KMS-11 (cell line): Measurements from ENCODE around the gene FAM237B.

ENCODE experiments used
- H2AFZ ChIP-seq: fragments of 200-600 bp; sonication (generic); 2 replicates; pipeline ENCODE4 v1.6.1; 2016; ENCODE audit warnings: antibody characterized with exemption, mixed run types, low read depth
- H3K27ac ChIP-seq: fragments of 200-600 bp; sonication (generic); 2 replicates; pipeline ENCODE4 v1.6.1; 2016; ENCODE audit warnings: mild to moderate bottlenecking, mixed run types
- H3K27me3 ChIP-seq: fragments of 200-600 bp; sonication (generic); 2 replicates; pipeline ENCODE4 v1.6.1; 2017; ENCODE audit warnings: mild to moderate bottlenecking, low read depth, mixed run types, moderate library complexity; ENCODE audit not compliant: insufficient read depth
- H3K36me3 ChIP-seq: fragments of 200-600 bp; sonication (generic); 2 replicates; pipeline ENCODE4 v1.6.1; 2017; ENCODE audit warnings: mild to moderate bottlenecking, mixed run types; ENCODE audit not compliant: insufficient read depth
- H3K4me1 ChIP-seq: fragments of 200-600 bp; sonication (generic); 2 replicates; pipeline ENCODE4 v1.6.1; 2016; ENCODE audit warnings: mild to moderate bottlenecking, low read depth, mixed run types; ENCODE audit not compliant: poor library complexity, severe bottlenecking
- H3K4me2 ChIP-seq: fragments of 200-600 bp; sonication (generic); 2 replicates; pipeline ENCODE4 v1.7.0; 2016; ENCODE audit warnings: mild to moderate bottlenecking, mixed run types
- H3K4me3 ChIP-seq: fragments of 200-600 bp; sonication (generic); IDR thresholded peaks from 2 replicates; pipeline ENCODE4 v1.6.1; 2017; ENCODE audit warnings: low read depth, low read length, mixed read lengths; ENCODE audit not compliant: insufficient read depth
- H3K79me2 ChIP-seq: fragments of 200-600 bp; sonication (generic); 2 replicates; pipeline ENCODE4 v1.6.1; 2016; ENCODE audit warnings: low read depth, mixed run types; ENCODE audit not compliant: insufficient read depth
- H3K9ac ChIP-seq: fragments of 200-600 bp; sonication (generic); 2 replicates; pipeline ENCODE4 v1.6.1; 2016; ENCODE audit warnings: mild to moderate bottlenecking, mixed run types
- H4K20me1 ChIP-seq: fragments of 200-600 bp; sonication (generic); 2 replicates; pipeline ENCODE4 v1.6.1; 2016; ENCODE audit warnings: mild to moderate bottlenecking, mixed run types; ENCODE audit not compliant: insufficient read depth
- TF ChIP-seq, protein P1 (sequence below): fragments of 200-600 bp; sonication (generic); conservative IDR thresholded peaks from 2 replicates; pipeline ENCODE4 v1.6.1; 2017; ENCODE audit warnings: low read depth, mild to moderate bottlenecking, antibody characterized with exemption, low read length, moderate library complexity, mixed read lengths

FAM237B gene

DNA sequence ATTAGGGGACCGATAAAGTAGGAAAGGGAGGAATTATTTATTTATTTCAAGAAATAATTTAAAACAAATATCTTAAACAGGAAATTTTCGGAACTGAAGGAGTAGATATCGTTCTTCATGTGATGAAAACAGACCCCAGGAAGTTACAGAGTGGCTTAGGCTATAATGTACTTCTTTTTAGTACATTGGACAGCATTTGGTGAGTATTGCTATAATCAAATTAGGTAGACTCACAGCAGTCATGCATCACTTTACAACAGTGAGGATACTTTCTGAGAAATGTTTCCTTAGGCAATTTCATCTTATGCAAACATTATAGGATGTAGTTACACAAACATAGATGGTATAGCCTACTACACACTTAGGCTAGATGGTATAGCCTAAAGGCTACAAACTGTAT is 33.0 kb downstream of the FAM237B start:
- no peak overlapping the region for H3K27ac ChIP-seq
- H3K27me3 ChIP-seq, result no peaks in the 10 kb centered on the region
- H3K4me1 ChIP-seq, result no peaks in the 10 kb centered on the region
- H3K79me2 ChIP-seq, result no peaks in the 10 kb centered on the region
- no peak overlapping the region for H3K9ac ChIP-seq
- no peaks in the 10 kb centered on the region for H4K20me1 ChIP-seq
- H3K4me2 ChIP-seq, result no peak overlapping the region
- TF ChIP-seq, protein P1, sequence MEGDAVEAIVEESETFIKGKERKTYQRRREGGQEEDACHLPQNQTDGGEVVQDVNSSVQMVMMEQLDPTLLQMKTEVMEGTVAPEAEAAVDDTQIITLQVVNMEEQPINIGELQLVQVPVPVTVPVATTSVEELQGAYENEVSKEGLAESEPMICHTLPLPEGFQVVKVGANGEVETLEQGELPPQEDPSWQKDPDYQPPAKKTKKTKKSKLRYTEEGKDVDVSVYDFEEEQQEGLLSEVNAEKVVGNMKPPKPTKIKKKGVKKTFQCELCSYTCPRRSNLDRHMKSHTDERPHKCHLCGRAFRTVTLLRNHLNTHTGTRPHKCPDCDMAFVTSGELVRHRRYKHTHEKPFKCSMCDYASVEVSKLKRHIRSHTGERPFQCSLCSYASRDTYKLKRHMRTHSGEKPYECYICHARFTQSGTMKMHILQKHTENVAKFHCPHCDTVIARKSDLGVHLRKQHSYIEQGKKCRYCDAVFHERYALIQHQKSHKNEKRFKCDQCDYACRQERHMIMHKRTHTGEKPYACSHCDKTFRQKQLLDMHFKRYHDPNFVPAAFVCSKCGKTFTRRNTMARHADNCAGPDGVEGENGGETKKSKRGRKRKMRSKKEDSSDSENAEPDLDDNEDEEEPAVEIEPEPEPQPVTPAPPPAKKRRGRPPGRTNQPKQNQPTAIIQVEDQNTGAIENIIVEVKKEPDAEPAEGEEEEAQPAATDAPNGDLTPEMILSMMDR, result no peak
- H2AFZ ChIP-seq, result no peak overlapping the region
- H3K36me3 ChIP-seq, result no peaks in the 10 kb centered on the region
- H3K4me3 ChIP-seq, result no peak overlapping the region

DNA sequence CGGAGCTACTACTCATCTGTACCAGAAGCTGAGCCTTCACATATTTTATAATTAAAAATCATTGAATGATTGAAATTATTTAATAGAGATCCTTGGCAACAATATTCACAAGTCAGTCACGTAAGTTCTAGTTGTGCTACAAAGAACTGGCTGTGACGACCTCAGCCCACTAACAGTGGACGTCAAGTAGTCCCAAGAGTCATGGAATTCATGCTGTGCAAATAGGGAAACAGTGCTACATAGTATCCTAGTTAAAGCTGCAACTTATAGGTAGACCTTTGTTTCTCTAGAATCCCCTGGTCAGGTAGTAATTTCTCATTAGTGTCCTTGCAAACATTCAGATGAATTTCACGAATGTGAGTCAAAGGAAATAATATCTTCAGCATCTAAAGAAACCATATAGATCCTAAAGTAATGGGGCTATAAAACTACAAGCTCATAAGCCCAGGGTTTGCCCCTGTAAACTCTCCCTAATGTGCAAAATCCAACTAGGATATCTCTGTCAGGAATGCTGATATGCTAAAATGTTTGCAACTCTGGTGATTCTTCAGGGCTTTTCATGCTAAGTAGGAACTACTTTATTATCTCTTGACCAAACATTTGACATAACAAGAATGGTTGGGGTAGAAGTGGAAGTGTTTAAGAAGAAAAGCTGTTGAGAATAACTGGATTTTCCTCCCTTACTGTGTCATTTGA is 44.9 kb downstream of the FAM237B start:
- H3K27ac ChIP-seq, result no peak overlapping the region
- H4K20me1 ChIP-seq, result no peaks in the 10 kb centered on the region
- H3K4me1 ChIP-seq, result no peaks in the 10 kb centered on the region
- no peak overlapping the region for H3K9ac ChIP-seq
- no peaks in the 10 kb centered on the region for H3K27me3 ChIP-seq
- no peaks in the 10 kb centered on the region for H3K36me3 ChIP-seq
- H2AFZ ChIP-seq, result no peak overlapping the region
- TF ChIP-seq, protein P1, result no peak
- H3K79me2 ChIP-seq, result no peaks in the 10 kb centered on the region
- no peak overlapping the region for H3K4me2 ChIP-seq
- H3K4me3 ChIP-seq, result no peak overlapping the region

DNA sequence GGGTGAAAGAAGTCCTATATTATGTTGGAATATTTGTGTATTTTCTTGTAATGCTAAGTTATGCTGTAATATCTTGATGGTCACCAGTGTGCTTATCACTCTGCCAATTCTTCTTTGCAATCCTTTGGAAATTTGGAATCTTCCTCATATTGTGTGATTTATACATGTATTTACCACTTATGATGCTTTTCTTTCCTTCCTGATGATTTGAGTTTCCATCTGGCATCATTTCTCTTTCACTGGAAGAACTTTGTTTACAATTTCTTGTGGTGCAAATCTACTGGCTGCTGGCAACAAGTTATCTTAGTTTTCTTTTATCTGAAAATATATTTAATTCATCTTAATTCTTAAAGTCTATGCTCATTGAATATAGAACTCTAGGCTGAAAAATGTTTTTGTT is 46.9 kb downstream of the FAM237B start:
- no peak overlapping the region for H2AFZ ChIP-seq
- H3K4me1 ChIP-seq, result no peaks in the 10 kb centered on the region
- H3K36me3 ChIP-seq, result no peaks in the 10 kb centered on the region
- no peak overlapping the region for H3K4me3 ChIP-seq
- H3K27ac ChIP-seq, result no peak overlapping the region
- no peaks in the 10 kb centered on the region for H4K20me1 ChIP-seq
- TF ChIP-seq, protein P1, result no peak
- H3K27me3 ChIP-seq, result no peaks in the 10 kb centered on the region
- H3K4me2 ChIP-seq, result no peak overlapping the region
- no peaks in the 10 kb centered on the region for H3K79me2 ChIP-seq
- no peak overlapping the region for H3K9ac ChIP-seq

DNA sequence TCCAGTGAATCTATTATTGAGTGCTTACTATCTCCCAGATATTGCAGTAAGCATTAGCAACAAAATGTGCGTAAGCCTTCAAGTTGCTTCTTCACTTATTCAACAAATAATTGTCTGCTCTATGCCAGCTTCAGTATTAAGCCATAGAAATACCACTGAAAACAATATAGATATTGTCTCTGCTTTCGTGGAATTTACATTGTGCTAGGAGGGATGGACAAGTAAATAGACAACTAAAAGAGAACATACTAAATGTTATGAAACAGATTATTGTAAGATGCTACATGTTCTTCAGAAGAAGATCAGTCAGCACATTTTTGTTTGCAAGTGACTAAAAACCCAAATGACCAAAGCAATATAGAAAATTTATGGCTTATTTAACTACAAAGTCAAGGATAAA is 48.9 kb downstream of the FAM237B start:
- H3K4me2 ChIP-seq, result no peak overlapping the region
- no peaks in the 10 kb centered on the region for H3K79me2 ChIP-seq
- no peak overlapping the region for H3K27ac ChIP-seq
- no peak overlapping the region for H3K9ac ChIP-seq
- TF ChIP-seq, protein P1, result no peak
- H3K4me3 ChIP-seq, result no peak overlapping the region
- H3K4me1 ChIP-seq, result no peaks in the 10 kb centered on the region
- H2AFZ ChIP-seq, result no peak overlapping the region
- H3K27me3 ChIP-seq, result no peaks in the 10 kb centered on the region
- H3K36me3 ChIP-seq, result no peaks in the 10 kb centered on the region
- H4K20me1 ChIP-seq, result no peaks in the 10 kb centered on the region
